Neutrophil (primary cell): ENCODE results near the gene PDZRN4.
"Not testable (repeated sequence)": the region's sequence is repeated elsewhere in the genome, so short reads cannot be mapped to it uniquely, and the experiment has no call there.

ENCODE experiments used
- H3K27ac ChIP-seq: fragments of 200-600 bp; sonication (generic); 2 replicates; pipeline ENCODE4 v1.5.1; 2016; ENCODE audit warnings: mild to moderate bottlenecking, moderate library complexity
- H3K27me3 ChIP-seq: fragments of 200-600 bp; sonication (generic); 2 replicates; pipeline ENCODE4 v1.6.0; 2016; ENCODE audit warnings: mild to moderate bottlenecking
- H3K36me3 ChIP-seq: fragments of 200-600 bp; sonication (generic); 2 replicates; pipeline ENCODE4 v1.5.1; 2017
- H3K4me1 ChIP-seq, 2 experiments: fragments of 200-600 bp in 1 of 2; sonication (generic) in 1 of 2; 1 replicate in 1 of 2; 2 replicates in 1 of 2; pipeline versions ENCODE4 v1.5.1 to v1.6.1; 2013 to 2016; ENCODE audit warnings: low read depth in 1 of 2, low read length in 1 of 2, mild to moderate bottlenecking in 1 of 2, moderate library complexity in 1 of 2; ENCODE audit not compliant: control insufficient read depth in 1 of 2, insufficient read depth in 1 of 2
- H3K4me3 ChIP-seq, 2 experiments: fragments of 200-600 bp in 1 of 2; sonication (generic) in 1 of 2; 1 replicate in 1 of 2; 2 replicates in 1 of 2; pipeline ENCODE4 v1.5.1; 2013 to 2016; ENCODE audit warnings: low read depth in 1 of 2, low read length in 1 of 2, mild to moderate bottlenecking in 1 of 2, moderate library complexity in 1 of 2
- H3K9me3 ChIP-seq: fragments of 200-600 bp; sonication (generic); 2 replicates; pipeline ENCODE4 v1.5.1; 2016
- TF ChIP-seq, protein P1 (sequence below): fragments of 200-600 bp; sonication (generic); IDR thresholded peaks from 2 replicates; pipeline ENCODE4 v1.5.1; 2016; ENCODE audit warnings: antibody characterized with exemption

PDZRN4 gene

DNA sequence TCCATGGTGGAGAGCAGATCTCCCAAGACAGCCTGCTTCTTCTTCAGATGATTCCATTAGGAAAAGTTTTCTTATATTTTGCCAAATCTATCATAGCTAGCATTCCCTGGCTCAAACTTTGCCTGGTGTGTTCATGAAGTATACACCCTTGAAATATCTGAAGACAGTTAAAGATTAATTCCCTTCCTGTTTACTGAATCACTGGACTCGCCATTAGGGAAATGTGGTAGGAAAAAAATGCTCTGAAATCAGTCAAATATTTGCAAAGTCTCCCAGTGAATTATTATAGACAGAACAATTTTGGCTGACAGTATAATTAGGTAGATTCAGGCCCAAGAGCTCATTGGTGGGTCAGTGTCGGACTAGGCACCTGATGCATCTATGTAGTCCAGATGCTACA, 86.5 kb downstream of the PDZRN4 start:
- no peak overlapping the region for H3K27ac ChIP-seq
- H3K4me1 ChIP-seq = no peaks in the 10 kb centered on the region
- H3K36me3 ChIP-seq = no peaks in the 10 kb centered on the region
- TF ChIP-seq, protein P1, sequence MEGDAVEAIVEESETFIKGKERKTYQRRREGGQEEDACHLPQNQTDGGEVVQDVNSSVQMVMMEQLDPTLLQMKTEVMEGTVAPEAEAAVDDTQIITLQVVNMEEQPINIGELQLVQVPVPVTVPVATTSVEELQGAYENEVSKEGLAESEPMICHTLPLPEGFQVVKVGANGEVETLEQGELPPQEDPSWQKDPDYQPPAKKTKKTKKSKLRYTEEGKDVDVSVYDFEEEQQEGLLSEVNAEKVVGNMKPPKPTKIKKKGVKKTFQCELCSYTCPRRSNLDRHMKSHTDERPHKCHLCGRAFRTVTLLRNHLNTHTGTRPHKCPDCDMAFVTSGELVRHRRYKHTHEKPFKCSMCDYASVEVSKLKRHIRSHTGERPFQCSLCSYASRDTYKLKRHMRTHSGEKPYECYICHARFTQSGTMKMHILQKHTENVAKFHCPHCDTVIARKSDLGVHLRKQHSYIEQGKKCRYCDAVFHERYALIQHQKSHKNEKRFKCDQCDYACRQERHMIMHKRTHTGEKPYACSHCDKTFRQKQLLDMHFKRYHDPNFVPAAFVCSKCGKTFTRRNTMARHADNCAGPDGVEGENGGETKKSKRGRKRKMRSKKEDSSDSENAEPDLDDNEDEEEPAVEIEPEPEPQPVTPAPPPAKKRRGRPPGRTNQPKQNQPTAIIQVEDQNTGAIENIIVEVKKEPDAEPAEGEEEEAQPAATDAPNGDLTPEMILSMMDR = no peak
- H3K9me3 ChIP-seq = no peaks in the 10 kb centered on the region
- no peak overlapping the region for H3K4me3 ChIP-seq
- H3K27me3 ChIP-seq = no peaks in the 10 kb centered on the region

DNA sequence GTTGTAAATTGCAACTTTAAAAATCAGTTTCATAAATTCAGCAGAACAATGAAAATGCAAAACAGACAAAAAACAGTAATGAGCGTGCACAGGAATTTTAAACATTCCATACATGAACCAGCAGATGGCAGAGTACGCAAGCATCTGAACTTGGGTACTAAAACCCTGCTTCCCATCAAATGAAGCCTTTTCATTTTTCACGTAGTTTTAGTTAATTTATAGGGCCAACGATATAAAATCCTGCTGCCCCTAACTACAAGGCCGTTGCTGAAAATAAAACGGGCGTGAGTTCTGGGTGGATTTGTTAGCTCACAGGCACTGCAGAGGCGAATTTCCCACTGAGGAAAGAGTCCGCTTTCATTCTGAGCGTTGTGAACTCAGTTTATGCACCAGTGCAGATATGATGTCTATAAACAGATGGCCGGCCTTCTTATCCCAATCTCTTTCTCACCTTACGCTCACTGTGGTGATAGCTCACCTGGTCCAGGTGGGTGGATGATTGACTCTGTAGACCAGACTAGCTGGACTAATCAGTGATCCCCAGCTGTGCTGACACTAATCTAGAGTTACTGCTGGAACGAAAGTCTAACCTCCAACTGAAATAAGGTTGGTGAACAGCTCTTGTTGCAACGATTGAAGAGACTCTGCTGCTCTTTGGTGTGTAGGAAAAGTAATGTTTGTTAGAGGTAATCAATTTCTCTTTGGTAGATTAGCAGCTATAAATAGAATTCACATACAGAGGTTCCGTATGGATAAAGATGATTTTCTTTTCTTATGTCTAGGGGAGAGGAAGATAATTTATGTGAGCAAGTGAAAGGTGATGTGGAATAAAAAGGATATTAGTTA, 89.2 kb downstream of the PDZRN4 start:
- TF ChIP-seq, protein P1 = no peak
- Histone ChIP-seq H3K27ac (no peak overlapping the region), H3K4me1 (no peaks in the 10 kb centered on the region), H3K9me3 (no peaks in the 10 kb centered on the region), H3K27me3 (no peaks in the 10 kb centered on the region), H3K36me3 (no peaks in the 10 kb centered on the region), H3K4me3 (no peak overlapping the region)

DNA sequence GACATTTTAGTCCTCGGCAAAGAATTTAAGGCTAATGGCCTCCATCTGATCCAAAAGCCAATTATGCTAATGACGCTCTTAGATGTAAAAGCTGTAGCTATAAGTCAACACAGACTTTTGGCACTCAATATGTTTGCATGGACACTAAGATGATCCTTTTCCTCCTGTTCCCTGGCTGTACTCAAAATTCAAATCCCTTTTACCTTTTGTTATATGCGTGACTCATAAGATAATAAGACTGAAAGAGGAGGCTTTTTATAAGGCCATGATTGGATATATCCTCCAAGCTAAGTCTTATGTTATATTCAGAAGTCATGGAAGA, 89.8 kb downstream of the PDZRN4 start:
- Histone ChIP-seq H3K9me3 (no peaks in the 10 kb centered on the region), H3K4me3 (no peak overlapping the region), H3K27ac (no peak overlapping the region), H3K36me3 (no peaks in the 10 kb centered on the region), H3K4me1 (no peaks in the 10 kb centered on the region), H3K27me3 (no peaks in the 10 kb centered on the region)
- TF ChIP-seq, protein P1 = no peak

DNA sequence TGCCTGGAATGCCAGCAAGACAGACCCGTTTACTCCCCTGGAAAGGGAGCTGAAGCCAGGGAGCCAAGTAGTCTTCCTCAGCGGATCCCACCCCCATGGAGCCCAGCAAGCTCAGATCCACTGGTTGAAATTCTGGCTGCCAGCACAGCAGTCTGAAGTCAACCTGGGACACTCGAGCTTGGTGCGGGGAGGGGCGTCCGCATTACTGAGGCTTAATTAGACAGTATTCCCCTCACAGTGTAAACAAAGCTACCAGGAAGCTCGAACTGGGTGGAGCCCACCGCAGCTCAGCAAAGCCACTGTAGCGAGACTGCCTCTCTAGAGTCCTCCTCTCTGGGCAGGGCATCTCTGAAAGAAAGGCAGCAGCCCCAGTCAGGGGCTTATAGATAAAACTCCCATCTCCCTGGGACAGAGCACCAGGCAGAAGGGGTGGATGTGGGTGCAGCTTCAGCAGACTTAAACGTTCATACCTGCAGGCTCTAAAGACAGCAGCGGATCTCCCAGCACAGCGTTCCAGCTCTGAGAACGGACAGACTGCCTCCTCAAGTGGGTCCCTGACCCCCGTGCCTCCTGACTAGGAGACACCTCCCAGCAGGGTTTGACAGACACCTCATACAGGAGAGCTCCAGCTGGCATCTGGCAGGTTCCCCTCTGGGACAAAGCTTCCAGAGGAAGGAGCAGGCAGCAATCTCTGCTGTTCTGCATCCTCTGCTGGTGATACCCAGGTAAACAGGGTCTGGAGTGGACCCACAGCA, 92.4 kb downstream of the PDZRN4 start:
- not testable (repeated sequence) for H3K9me3 ChIP-seq, H3K4me3 ChIP-seq, H3K36me3 ChIP-seq, H3K4me1 ChIP-seq, H3K27me3 ChIP-seq, H3K27ac ChIP-seq

DNA sequence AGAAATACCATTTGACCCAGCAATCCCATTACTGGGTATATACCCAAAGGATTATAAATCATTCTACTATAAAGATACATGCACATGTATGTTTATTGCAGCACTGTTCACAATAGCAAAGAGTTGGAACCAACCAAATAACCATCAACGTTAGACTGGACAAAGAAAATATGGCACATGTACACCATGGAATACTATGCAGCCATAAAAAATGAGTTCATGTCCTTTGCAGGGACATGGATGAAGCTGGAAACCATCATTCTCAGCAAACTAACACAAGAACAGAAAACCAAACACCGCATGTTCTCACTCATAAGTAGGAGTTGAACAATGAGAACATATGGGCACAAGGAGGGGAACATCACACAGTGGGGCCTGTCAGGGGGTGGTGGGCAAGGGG, 97.3 kb downstream of the PDZRN4 start:
- not testable (repeated sequence) for H3K27ac ChIP-seq, H3K4me3 ChIP-seq, H3K4me1 ChIP-seq, H3K36me3 ChIP-seq, H3K27me3 ChIP-seq, H3K9me3 ChIP-seq

DNA sequence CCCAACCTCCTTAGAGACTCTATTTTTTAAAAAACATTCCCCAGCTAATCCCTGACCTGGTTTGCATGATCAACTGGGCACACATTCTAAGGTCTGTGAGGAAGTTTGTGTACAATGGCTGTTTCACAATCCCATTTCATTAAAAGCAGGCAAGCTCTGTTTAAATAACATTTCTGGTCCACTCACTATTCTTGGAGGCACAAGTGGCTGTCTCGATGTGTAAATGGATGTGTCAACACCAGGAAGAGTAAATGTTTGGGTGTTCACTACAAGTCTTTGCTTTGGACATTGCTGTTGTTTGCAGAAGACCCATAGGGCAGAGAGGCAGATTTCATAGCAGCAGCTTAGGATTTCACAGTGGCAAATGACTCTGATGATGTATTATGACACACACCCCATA, 98.3 kb downstream of the PDZRN4 start:
- Histone ChIP-seq H3K4me1 (peaks cover 4 to 6% of the 10 kb centered on the region in 2 experiments), H3K9me3 (no peaks in the 10 kb centered on the region), H3K27ac (no peak overlapping the region), H3K36me3 (no peaks in the 10 kb centered on the region), H3K27me3 (no peaks in the 10 kb centered on the region), H3K4me3 (no peak overlapping the region)
- TF ChIP-seq, protein P1 = no peak
